Mesendoderm (in vitro differentiated cells): ENCODE measurements around the gene KRTAP10-11.
"Not testable (repeated sequence)": the region's sequence is repeated elsewhere in the genome, so short reads cannot be mapped to it uniquely, and the experiment has no call there.

Experiments used
- DNase-seq: peaks from one replicate; pipeline ENCODE4 v3.0.0; 2013
- H2AK5ac ChIP-seq: 2 replicates; pipeline ENCODE4 v1.6.1; 2013; ENCODE audit warnings: low read length, inconsistent platforms
- H2BK120ac ChIP-seq: 2 replicates; pipeline ENCODE4 v1.6.1; 2013; ENCODE audit warnings: low read depth, mild to moderate bottlenecking, low read length, moderate library complexity, mixed read lengths
- H2BK15ac ChIP-seq: replicated peaks from 2 replicates; pipeline ENCODE4 v1.6.1; 2013; ENCODE audit warnings: low read depth, mild to moderate bottlenecking, moderate library complexity
- H2BK5ac ChIP-seq: 2 replicates; pipeline ENCODE4 v1.6.1; 2013; ENCODE audit warnings: low read length, inconsistent platforms
- H3K18ac ChIP-seq: 2 replicates; pipeline ENCODE4 v1.6.1; 2013; ENCODE audit warnings: mild to moderate bottlenecking, low read length, mixed read lengths
- H3K23ac ChIP-seq: one replicate; pipeline ENCODE4 v1.6.1; 2013; ENCODE audit warnings: low read length
- H3K27ac ChIP-seq: 2 replicates; pipeline ENCODE4 v1.5.1; 2013; ENCODE audit warnings: low read depth, mild to moderate bottlenecking, inconsistent platforms, low read length, moderate library complexity
- H3K27me3 ChIP-seq: 2 replicates; pipeline ENCODE4 v1.6.1; 2013; ENCODE audit warnings: low read length, control low read depth, mild to moderate bottlenecking, inconsistent platforms; ENCODE audit not compliant: insufficient read depth, poor library complexity
- H3K36me3 ChIP-seq: 2 replicates; pipeline ENCODE4 v1.6.1; 2013; ENCODE audit warnings: low read length, inconsistent platforms; ENCODE audit not compliant: control insufficient read depth, insufficient read depth
- H3K4ac ChIP-seq: one replicate; pipeline ENCODE4 v1.6.1; 2013; ENCODE audit warnings: low read depth, mild to moderate bottlenecking, low read length, moderate library complexity
- H3K4me1 ChIP-seq: 2 replicates; pipeline ENCODE4 v1.6.1; 2013; ENCODE audit warnings: low read depth, low read length, inconsistent platforms; ENCODE audit not compliant: control insufficient read depth
- H3K4me2 ChIP-seq: 2 replicates; pipeline ENCODE4 v1.6.1; 2013; ENCODE audit warnings: low read length
- H3K4me3 ChIP-seq: 2 replicates; pipeline ENCODE4 v1.5.1; 2013; ENCODE audit warnings: mild to moderate bottlenecking, low read length
- H3K56ac ChIP-seq: one replicate; pipeline ENCODE4 v1.6.1; 2013; ENCODE audit warnings: low read length
- H3K79me1 ChIP-seq: 2 replicates; pipeline ENCODE4 v1.6.1; 2013; ENCODE audit warnings: low read length, inconsistent platforms
- H3K79me2 ChIP-seq: 2 replicates; pipeline ENCODE4 v1.6.1; 2013; ENCODE audit warnings: mild to moderate bottlenecking, low read length; ENCODE audit not compliant: control insufficient read depth, insufficient read depth
- H3K9ac ChIP-seq: 2 replicates; pipeline ENCODE4 v1.6.1; 2013; ENCODE audit warnings: low read length, inconsistent platforms
- H4K5ac ChIP-seq: one replicate; pipeline ENCODE4 v1.6.1; 2013; ENCODE audit warnings: low read length
- H4K8ac ChIP-seq: one replicate; pipeline ENCODE4 v1.6.1; 2013; ENCODE audit warnings: low read depth, mild to moderate bottlenecking, control low read depth, low read length, moderate library complexity
- WGBS: extraction: QIAGEN DNeasy Blood & Tissue Kit; methylation state at CpG from one replicate; pipeline ENCODE4 v1.1.7; 2013; ENCODE audit warnings: low lambda C conversion rate, missing lambda C conversion rate; ENCODE audit not compliant: insufficient coverage; ENCODE audit errors: extremely low coverage; 5-methylcytosine and 5-hydroxymethylcytosine counted together

Gene KRTAP10-11

DNA sequence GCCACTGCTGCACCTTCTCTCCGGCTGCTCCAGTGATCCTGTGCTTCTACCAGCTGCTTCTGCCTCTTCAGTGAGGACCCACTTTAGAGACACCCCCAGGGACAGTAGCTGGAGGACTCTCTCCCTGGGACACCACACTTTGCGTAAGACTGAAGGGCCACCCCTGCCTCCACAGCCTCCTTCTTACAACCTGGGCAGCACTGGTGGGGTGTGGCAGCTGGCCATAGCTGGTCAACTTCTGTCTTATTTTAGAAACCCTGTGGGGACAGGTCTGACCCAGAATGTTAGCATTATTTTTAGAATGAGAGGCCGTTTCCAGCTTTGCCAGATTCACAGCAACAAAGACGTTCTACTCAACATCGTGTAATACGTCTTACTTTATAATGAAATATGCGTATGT, 20.5 kb upstream of the KRTAP10-11 start:
- no peak overlapping the region for H2BK5ac ChIP-seq
- H3K79me1 ChIP-seq = no peaks in the 10 kb centered on the region
- no peaks in the 10 kb centered on the region for H3K4me1 ChIP-seq
- H3K4me3 ChIP-seq = no peak overlapping the region
- H2BK15ac ChIP-seq = no peak overlapping the region
- no peak overlapping the region for H2BK120ac ChIP-seq
- no peak overlapping the region for H3K27ac ChIP-seq
- no peak overlapping the region for H3K18ac ChIP-seq
- no peak overlapping the region for H4K5ac ChIP-seq
- no peaks in the 10 kb centered on the region for H3K27me3 ChIP-seq
- no peak overlapping the region for H3K56ac ChIP-seq
- no peak overlapping the region for H4K8ac ChIP-seq
- H2AK5ac ChIP-seq = no peak overlapping the region
- no peak overlapping the region for H3K4me2 ChIP-seq
- H3K23ac ChIP-seq = no peak overlapping the region
- H3K79me2 ChIP-seq = no peaks in the 10 kb centered on the region
- no peaks in the 10 kb centered on the region for H3K36me3 ChIP-seq
- no CpG with 5 or more reads among the region's 7 CpGs for WGBS
- H3K9ac ChIP-seq = no peak overlapping the region
- no peak for DNase-seq
- no peak overlapping the region for H3K4ac ChIP-seq

DNA sequence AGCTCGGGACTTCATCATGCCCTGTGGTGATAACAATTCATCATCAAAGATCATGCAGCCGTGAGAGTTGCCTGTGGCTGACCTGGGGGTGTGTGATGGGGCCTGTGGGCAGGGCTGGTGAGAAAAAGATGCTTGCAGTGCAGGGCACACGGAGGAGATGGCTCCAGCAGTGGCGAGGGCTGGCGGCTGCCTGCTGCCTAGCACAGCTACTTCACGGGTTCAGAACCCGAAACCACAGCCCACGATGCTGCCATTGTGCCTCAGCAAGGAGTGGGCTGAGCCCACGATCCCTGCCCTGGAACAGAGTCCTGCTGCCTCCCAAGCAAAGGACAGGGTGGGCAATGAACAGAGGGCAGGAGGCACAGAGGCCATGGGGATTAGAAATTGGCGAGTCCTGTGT, 20.0 kb upstream of the KRTAP10-11 start:
- no peak overlapping the region for H3K4me3 ChIP-seq
- no peak overlapping the region for H3K4me2 ChIP-seq
- H3K56ac ChIP-seq = no peak overlapping the region
- no peaks in the 10 kb centered on the region for H3K79me2 ChIP-seq
- H4K5ac ChIP-seq = no peak overlapping the region
- H4K8ac ChIP-seq = no peak overlapping the region
- H3K18ac ChIP-seq = no peak overlapping the region
- DNase-seq = no peak
- H2BK120ac ChIP-seq = no peak overlapping the region
- H3K36me3 ChIP-seq = no peaks in the 10 kb centered on the region
- H3K79me1 ChIP-seq = no peaks in the 10 kb centered on the region
- H3K9ac ChIP-seq = no peak overlapping the region
- H2AK5ac ChIP-seq = no peak overlapping the region
- H3K27ac ChIP-seq = no peak overlapping the region
- WGBS = no CpG with 5 or more reads among the region's 10 CpGs
- H3K23ac ChIP-seq = no peak overlapping the region
- H2BK5ac ChIP-seq = no peak overlapping the region
- no peaks in the 10 kb centered on the region for H3K27me3 ChIP-seq
- H3K4me1 ChIP-seq = no peaks in the 10 kb centered on the region
- no peak overlapping the region for H3K4ac ChIP-seq
- H2BK15ac ChIP-seq = no peak overlapping the region

DNA sequence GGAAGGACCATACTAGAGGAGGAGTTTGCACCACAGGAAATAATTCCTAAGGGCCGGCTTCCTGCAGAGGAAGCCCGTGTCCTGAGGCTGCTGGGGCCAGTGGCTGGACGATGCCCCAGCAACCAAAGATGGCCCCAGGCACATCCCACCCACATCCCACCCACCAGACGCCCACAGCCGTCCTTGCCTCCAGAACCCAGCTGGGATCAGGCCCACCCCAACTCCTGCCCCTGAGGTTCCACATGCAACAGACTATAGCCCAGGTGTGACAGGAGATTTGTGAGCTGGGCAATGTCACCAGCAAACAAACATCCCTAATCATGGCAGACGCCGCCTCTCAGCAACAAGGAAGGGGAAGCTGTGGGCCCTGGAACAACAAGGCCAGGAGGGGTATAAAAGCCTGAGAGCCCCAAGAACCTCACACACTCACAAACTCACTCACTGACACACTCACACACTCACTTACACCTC, 19.5 kb upstream of the KRTAP10-11 start, which contains the start of gene KRTAP10-9:
KRTAP10-9 (plus strand) TSS at position 421 of the 471 bp plus-strand sequence. CDS start 79 bp downstream, outside the sequence.
- Histone ChIP-seq H3K4me1 (no peaks in the 10 kb centered on the region), H3K27me3 (no peaks in the 10 kb centered on the region), H3K23ac (no peak within 1 kb of the TSS), H2BK15ac (no peak within 1 kb of the TSS), H2AK5ac (no peak within 1 kb of the TSS), H3K79me2 (no peaks in the 10 kb centered on the region), H3K36me3 (no peaks in the 10 kb centered on the region), H3K4me3 (no peak within 1 kb of the TSS), H3K4ac (no peak within 1 kb of the TSS), H3K56ac (no peak within 1 kb of the TSS), H3K9ac (no peak within 1 kb of the TSS), H3K27ac (no peak within 1 kb of the TSS), H3K4me2 (no peak within 1 kb of the TSS), H2BK120ac (no peak within 1 kb of the TSS), H4K5ac (no peak within 1 kb of the TSS), H4K8ac (no peak within 1 kb of the TSS), H3K18ac (no peak within 1 kb of the TSS), H2BK5ac (no peak within 1 kb of the TSS), H3K79me1 (no peaks in the 10 kb centered on the region)
- no peak for DNase-seq
- WGBS = no CpG with 5 or more reads among the region's 7 CpGs

DNA sequence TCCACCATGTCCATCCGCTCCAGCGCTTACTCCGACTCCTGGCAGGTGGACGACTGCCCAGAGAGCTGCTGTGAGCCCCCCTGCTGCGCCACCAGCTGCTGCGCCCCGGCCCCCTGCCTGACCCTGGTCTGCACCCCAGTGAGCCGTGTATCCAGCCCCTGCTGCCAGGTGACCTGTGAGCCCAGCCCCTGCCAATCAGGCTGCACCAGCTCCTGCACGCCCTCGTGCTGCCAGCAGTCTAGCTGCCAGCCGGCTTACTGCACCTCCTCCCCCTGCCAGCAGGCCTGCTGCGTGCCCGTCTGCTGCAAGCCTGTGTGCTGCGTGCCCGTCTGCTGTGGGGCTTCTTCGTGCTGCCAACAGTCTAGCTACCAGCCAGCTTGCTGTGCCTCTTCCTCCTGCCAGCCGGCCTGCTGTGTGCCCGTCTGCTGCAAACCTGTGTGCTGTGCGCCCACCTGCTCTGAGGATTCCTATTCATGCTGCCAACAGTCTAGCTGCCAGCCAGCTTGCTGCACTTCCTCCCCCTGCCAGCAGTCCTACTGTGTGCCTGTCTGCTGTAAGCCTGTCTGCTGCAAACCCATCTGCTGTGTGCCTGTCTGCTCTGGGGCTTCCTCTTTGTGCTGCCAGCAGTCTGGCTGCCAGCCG, 18.9 kb upstream of the KRTAP10-11 start:
- not testable (repeated sequence) for H3K4me3 ChIP-seq, DNase-seq, H3K4ac ChIP-seq, H3K27me3 ChIP-seq, H4K5ac ChIP-seq, H3K4me1 ChIP-seq, H2BK5ac ChIP-seq, H3K9ac ChIP-seq, H2BK15ac ChIP-seq, H2BK120ac ChIP-seq, H3K27ac ChIP-seq, H3K36me3 ChIP-seq, H3K56ac ChIP-seq, H3K79me1 ChIP-seq, H3K18ac ChIP-seq, H4K8ac ChIP-seq, H2AK5ac ChIP-seq, H3K4me2 ChIP-seq, H3K79me2 ChIP-seq, H3K23ac ChIP-seq
- WGBS = no CpG with 5 or more reads among the region's 20 CpGs

DNA sequence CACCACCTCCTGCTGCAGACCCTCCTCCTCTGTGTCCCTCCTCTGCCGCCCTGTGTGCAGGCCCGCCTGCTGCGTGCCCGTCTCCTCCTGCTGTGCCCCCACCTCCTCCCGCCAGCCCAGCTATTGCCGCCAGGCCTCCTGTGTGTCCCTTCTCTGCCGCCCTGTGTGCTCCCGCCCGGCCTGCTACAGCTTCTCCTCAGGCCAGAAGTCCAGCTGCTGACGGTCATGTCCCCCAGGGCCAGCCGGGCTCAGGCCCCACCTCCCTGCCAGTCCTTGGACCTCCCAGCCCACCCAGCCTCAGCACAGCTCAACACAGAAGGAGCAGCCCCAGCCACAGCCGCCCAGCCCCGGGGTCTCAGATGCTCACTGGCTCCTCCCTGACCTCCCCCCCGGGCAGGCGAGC, 18.4 kb upstream of the KRTAP10-11 start:
- H4K8ac ChIP-seq, H3K9ac ChIP-seq, H2BK5ac ChIP-seq, H2AK5ac ChIP-seq, H3K4me3 ChIP-seq, H3K18ac ChIP-seq, H3K79me2 ChIP-seq, H3K27ac ChIP-seq, H3K4me2 ChIP-seq, H3K4ac ChIP-seq, H4K5ac ChIP-seq, H3K36me3 ChIP-seq, H3K4me1 ChIP-seq, H3K56ac ChIP-seq, H3K23ac ChIP-seq, DNase-seq, H3K79me1 ChIP-seq, H2BK15ac ChIP-seq, H2BK120ac ChIP-seq, H3K27me3 ChIP-seq: not testable (repeated sequence)
- WGBS = no CpG with 5 or more reads among the region's 15 CpGs
